PC-9 (cell line): ENCODE data around the gene PADI6.

Experiments used
- CTCF ChIP-seq: fragments of 200-600 bp; sonication (generic); conservative IDR thresholded peaks from 2 replicates; pipeline ENCODE4 v1.6.1; 2017; ENCODE audit warnings: mixed run types, antibody characterized with exemption, mild to moderate bottlenecking, moderate library complexity
- EZH2 ChIP-seq: fragments of 200-600 bp; sonication (generic); IDR thresholded peaks from 2 replicates; pipeline ENCODE4 v1.8.0; 2017; ENCODE audit warnings: antibody characterized with exemption, low read depth

- TF ChIP-seq CTCF (no peak), EZH2 (no peak)
Measured at GRCh38 chr1:17434016-17434415, 62.0 kb downstream of the PADI6 start.
